Mononuclear cell (primary cell): ENCODE measurements around the gene PDE3B. TPM values are rescaled to one million over a fixed set of nuclear protein-coding genes. Genes with fewer than 3 reads are reported as not detected.
A peak's percentile ranks its signal among the peaks of the same experiment; 100 is the strongest.
"Not testable (repeated sequence)": the region's sequence is repeated elsewhere in the genome, so short reads cannot be mapped to it uniquely, and the experiment has no call there.

Experiments used
- H3K27me3 ChIP-seq: 2 replicates; pipeline ENCODE4 v1.6.0; 2011; ENCODE audit warnings: low read length, control low read depth; ENCODE audit not compliant: insufficient read depth
- H3K4me1 ChIP-seq: 2 replicates; pipeline ENCODE4 v1.5.1; 2011; ENCODE audit warnings: mild to moderate bottlenecking, low read length, control low read depth; ENCODE audit not compliant: insufficient read depth
- H3K4me3 ChIP-seq: 2 replicates; pipeline ENCODE4 v1.5.1; 2011; ENCODE audit warnings: mild to moderate bottlenecking, low read length, moderate library complexity
- H3K9me3 ChIP-seq: 2 replicates; pipeline ENCODE4 v1.5.1; 2011; ENCODE audit warnings: low read depth, mild to moderate bottlenecking, control low read depth, low read length
- total RNA-seq: library from RNA; depleted of rRNA; stranded (reverse); fragments of >200 nt; gene quantifications from one replicate; pipeline ENCODE4 v1.2.3, GENCODE V29; 2012

Gene PDE3B
- total RNA-seq, 1 donor: 149 TPM

- not testable (repeated sequence) for H3K27me3 ChIP-seq, H3K9me3 ChIP-seq, H3K4me3 ChIP-seq
- peaks cover 31% of the 10 kb centered on the region for H3K4me1 ChIP-seq
Observed at GRCh38 chr11:14633506-14634224, 9.9 kb upstream of the PDE3B start.

GRCh38 chr11:14634813-14635212 is 8.8 kb upstream of the PDE3B start:
- Histone ChIP-seq H3K4me3 (no peak overlapping the region), H3K4me1 (peaks cover 32% of the 10 kb centered on the region), H3K27me3 (no peaks in the 10 kb centered on the region), H3K9me3 (no peaks in the 10 kb centered on the region)

- Histone ChIP-seq H3K27me3 (no peaks in the 10 kb centered on the region), H3K9me3 (no peaks in the 10 kb centered on the region), H3K4me1 (peaks cover 32% of the 10 kb centered on the region), H3K4me3 (no peak overlapping the region)
Observed at GRCh38 chr11:14635546-14635945, 8.1 kb upstream of the PDE3B start.

- H3K4me1 ChIP-seq: peaks cover 32% of the 10 kb centered on the region
- no peaks in the 10 kb centered on the region for H3K27me3 ChIP-seq
- no peaks in the 10 kb centered on the region for H3K9me3 ChIP-seq
- no peak overlapping the region for H3K4me3 ChIP-seq
Observed at GRCh38 chr11:14636119-14636518, 7.5 kb upstream of the PDE3B start.

DNA sequence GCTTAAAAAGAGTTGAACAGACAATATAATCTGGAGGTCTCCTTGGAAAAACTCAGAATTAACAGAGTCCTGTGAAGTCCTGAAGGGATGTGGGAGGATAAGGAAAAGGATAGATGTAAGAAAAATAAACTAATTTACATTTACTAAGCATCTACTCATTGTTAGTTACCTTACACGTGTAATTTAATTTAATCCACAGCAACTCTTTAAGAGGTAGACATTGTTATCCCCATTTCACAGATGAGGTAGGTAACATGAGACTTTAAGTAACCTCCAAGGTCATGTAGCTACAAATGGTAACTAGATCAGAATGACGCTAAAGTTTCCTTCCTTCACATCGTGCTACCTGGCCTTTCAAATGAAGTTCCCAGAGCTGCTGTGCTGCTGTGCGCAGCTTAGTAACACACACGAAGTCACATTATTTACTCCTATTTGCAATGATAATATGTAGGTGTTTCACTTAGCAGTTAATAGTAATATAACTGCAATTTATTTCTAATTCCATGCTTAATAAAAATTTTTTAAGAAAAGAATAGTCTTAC is 5.7 kb upstream of the PDE3B start:
- Histone ChIP-seq H3K9me3 (no peaks in the 10 kb centered on the region), H3K4me3 (no peak overlapping the region), H3K27me3 (no peaks in the 10 kb centered on the region), H3K4me1 (peaks cover 38% of the 10 kb centered on the region)

- peaks cover 40% of the 10 kb centered on the region for H3K4me1 ChIP-seq
- no peaks in the 10 kb centered on the region for H3K9me3 ChIP-seq
Observed at GRCh38 chr11:14638561-14638960, 5.0 kb upstream of the PDE3B start.

GRCh38 chr11:14641801-14642200 is 1.8 kb upstream of the PDE3B start:
- Histone ChIP-seq H3K4me1 (peaks cover 22% of the 10 kb centered on the region), H3K27me3 (no peaks in the 10 kb centered on the region), H3K9me3 (no peaks in the 10 kb centered on the region), H3K4me3 (no peak overlapping the region)

More at GRCh38 chr11:14638561-14638960, 5.0 kb upstream of the PDE3B start:
- Histone ChIP-seq H3K4me3 (no peak overlapping the region), H3K27me3 (no peaks in the 10 kb centered on the region)

DNA sequence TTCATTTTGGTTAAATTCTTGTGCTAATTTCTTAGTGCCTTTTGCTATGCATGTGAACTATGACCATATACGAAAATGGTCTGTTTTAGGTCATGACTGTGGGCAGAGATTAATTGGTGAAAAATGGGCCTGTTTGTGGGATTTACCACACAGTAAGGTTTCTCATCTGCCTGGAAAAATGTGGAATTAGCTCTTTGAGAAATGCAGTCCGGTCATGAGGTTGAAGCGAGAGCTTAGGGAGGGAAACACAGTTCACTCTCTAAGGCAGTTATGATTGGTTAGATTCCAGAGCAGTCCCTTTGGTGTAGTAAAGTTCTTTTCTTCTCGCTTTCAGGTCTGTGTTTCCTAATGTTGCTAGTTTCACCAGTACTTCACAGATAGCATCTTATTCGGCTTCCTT is 1.2 kb upstream of the PDE3B start:
- H3K27me3 ChIP-seq: no peaks in the 10 kb centered on the region
- no peaks in the 10 kb centered on the region for H3K9me3 ChIP-seq
- peaks cover 18% of the 10 kb centered on the region for H3K4me1 ChIP-seq
- no peak overlapping the region for H3K4me3 ChIP-seq

GRCh38 chr11:14642873-14643696 is 519 bp upstream of the PDE3B start:
- Histone ChIP-seq H3K4me3 (peak overlapping the region; percentile 80), H3K4me1 (peaks cover 18% of the 10 kb centered on the region), H3K27me3 (no peaks in the 10 kb centered on the region), H3K9me3 (no peaks in the 10 kb centered on the region)

DNA sequence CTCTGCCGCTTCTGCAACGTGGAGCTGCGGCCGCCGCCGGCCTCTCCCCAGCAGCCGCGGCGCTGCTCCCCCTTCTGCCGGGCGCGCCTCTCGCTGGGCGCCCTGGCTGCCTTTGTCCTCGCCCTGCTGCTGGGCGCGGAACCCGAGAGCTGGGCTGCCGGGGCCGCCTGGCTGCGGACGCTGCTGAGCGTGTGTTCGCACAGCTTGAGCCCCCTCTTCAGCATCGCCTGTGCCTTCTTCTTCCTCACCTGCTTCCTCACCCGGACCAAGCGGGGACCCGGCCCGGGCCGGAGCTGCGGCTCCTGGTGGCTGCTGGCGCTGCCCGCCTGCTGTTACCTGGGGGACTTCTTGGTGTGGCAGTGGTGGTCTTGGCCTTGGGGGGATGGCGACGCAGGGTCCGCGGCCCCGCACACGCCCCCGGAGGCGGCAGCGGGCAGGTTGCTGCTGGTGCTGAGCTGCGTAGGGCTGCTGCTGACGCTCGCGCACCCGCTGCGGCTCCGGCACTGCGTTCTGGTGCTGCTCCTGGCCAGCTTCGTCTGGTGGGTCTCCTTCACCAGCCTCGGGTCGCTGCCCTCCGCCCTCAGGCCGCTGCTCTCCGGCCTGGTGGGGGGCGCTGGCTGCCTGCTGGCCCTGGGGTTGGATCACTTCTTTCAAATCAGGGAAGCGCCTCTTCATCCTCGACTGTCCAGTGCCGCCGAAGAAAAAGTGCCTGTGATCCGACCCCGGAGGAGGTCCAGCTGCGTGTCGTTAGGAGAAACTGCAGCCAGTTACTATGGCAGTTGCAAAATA is 816 bp downstream of the PDE3B start:
- Histone ChIP-seq H3K27me3 (no peaks in the 10 kb centered on the region), H3K4me1 (peaks cover 15% of the 10 kb centered on the region), H3K4me3 (peak overlapping the region; percentile 80), H3K9me3 (no peaks in the 10 kb centered on the region)

- Histone ChIP-seq H3K9me3 (no peaks in the 10 kb centered on the region), H3K27me3 (no peaks in the 10 kb centered on the region), H3K4me1 (peaks cover 15% of the 10 kb centered on the region), H3K4me3 (peak overlapping the region; percentile 80)
Observed at GRCh38 chr11:14645015-14645912, 1.7 kb downstream of the PDE3B start.

- Histone ChIP-seq H3K4me1 (peaks cover 15% of the 10 kb centered on the region), H3K27me3 (no peaks in the 10 kb centered on the region), H3K9me3 (no peaks in the 10 kb centered on the region), H3K4me3 (peak overlapping the region; percentile 80)
Observed at GRCh38 chr11:14645985-14646900, 2.6 kb downstream of the PDE3B start.

DNA sequence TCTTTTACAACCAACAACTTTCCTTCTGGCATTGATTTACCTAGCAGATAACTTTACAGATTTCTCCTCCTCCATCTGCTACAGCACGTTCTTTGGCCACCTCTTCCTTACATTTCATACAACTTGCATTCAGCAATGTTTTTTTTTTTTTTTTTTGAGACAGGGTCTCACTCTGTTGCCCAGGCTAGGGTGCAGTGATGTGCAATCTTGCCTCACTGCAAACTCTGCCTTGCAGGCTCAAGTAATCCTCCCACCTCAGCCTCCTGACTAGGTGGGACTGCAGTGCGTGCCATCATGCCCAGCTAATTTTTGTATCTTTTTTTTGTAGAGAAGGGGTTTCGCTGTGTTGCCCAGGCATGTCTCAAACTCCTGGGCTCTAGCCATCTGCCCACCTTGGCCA is 6.5 kb downstream of the PDE3B start:
- Histone ChIP-seq H3K27me3 (no peaks in the 10 kb centered on the region), H3K4me3 (no peak overlapping the region), H3K9me3 (no peaks in the 10 kb centered on the region), H3K4me1 (peaks cover 7% of the 10 kb centered on the region)
